Measurements from ENCODE around the gene PPP1R1A.

- TF ChIP-seq MYC (IDR thresholded peaks at IDR 0.05; ENCODE audit: low read depth, low read length) (no peak), CTCF (IDR thresholded peaks at IDR 0.05; ENCODE audit: low read depth, low read length) (no peak)
These were observed 16.9 kb upstream of the PPP1R1A start for GRCh38 chr12:54605138-54605970.
